HL-60 (cell line): Measurements from ENCODE around the gene ALKBH5.

ENCODE experiments used
- GABPA ChIP-seq: IDR thresholded peaks from 2 replicates; pipeline ENCODE4 v1.6.1; 2012; ENCODE audit warnings: low read depth
- POLR2AphosphoS5 ChIP-seq: IDR thresholded peaks from 2 replicates; pipeline ENCODE4 v1.6.1; 2012; ENCODE audit warnings: low read depth
- TF ChIP-seq, protein P1 (sequence below): IDR thresholded peaks from one replicate; pipeline ENCODE4 v1.5.1; 2011; ENCODE audit warnings: low read length, control low read depth, inconsistent platforms; ENCODE audit not compliant: insufficient read depth
- TF ChIP-seq, protein P2 (sequence below): IDR thresholded peaks from 2 replicates; pipeline ENCODE4 v1.6.1; 2012; ENCODE audit warnings: low read depth; ENCODE audit not compliant: insufficient replicate concordance

DNA sequence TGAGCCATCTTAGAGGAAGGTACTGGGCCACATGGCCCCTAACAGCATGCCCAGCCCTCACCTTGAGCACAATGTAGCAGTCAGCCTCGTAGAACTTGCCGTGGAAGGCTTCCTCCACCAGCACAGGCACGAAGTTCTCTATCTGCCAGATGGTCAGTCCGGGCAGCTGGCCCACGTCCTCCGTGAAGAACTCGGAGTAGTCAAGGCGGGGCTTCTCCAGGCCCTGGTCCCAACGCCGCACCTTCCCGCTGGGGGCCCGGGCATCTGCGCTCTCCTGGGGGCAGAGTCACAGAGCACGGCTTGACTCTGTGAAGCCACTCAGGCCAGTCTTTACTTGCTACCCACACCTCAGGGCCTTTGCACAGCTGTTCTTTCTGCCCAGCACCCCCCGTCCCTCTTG lies 67.6 kb downstream of the ALKBH5 start:
- TF ChIP-seq, protein P1, sequence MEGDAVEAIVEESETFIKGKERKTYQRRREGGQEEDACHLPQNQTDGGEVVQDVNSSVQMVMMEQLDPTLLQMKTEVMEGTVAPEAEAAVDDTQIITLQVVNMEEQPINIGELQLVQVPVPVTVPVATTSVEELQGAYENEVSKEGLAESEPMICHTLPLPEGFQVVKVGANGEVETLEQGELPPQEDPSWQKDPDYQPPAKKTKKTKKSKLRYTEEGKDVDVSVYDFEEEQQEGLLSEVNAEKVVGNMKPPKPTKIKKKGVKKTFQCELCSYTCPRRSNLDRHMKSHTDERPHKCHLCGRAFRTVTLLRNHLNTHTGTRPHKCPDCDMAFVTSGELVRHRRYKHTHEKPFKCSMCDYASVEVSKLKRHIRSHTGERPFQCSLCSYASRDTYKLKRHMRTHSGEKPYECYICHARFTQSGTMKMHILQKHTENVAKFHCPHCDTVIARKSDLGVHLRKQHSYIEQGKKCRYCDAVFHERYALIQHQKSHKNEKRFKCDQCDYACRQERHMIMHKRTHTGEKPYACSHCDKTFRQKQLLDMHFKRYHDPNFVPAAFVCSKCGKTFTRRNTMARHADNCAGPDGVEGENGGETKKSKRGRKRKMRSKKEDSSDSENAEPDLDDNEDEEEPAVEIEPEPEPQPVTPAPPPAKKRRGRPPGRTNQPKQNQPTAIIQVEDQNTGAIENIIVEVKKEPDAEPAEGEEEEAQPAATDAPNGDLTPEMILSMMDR, result no peak
- TF ChIP-seq POLR2AphosphoS5 (no peak), GABPA (no peak)
- TF ChIP-seq, protein P2, sequence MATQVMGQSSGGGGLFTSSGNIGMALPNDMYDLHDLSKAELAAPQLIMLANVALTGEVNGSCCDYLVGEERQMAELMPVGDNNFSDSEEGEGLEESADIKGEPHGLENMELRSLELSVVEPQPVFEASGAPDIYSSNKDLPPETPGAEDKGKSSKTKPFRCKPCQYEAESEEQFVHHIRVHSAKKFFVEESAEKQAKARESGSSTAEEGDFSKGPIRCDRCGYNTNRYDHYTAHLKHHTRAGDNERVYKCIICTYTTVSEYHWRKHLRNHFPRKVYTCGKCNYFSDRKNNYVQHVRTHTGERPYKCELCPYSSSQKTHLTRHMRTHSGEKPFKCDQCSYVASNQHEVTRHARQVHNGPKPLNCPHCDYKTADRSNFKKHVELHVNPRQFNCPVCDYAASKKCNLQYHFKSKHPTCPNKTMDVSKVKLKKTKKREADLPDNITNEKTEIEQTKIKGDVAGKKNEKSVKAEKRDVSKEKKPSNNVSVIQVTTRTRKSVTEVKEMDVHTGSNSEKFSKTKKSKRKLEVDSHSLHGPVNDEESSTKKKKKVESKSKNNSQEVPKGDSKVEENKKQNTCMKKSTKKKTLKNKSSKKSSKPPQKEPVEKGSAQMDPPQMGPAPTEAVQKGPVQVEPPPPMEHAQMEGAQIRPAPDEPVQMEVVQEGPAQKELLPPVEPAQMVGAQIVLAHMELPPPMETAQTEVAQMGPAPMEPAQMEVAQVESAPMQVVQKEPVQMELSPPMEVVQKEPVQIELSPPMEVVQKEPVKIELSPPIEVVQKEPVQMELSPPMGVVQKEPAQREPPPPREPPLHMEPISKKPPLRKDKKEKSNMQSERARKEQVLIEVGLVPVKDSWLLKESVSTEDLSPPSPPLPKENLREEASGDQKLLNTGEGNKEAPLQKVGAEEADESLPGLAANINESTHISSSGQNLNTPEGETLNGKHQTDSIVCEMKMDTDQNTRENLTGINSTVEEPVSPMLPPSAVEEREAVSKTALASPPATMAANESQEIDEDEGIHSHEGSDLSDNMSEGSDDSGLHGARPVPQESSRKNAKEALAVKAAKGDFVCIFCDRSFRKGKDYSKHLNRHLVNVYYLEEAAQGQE, result no peak
